GM12878 (cell line): ENCODE data around the gene KDM6A. TPM values are rescaled to one million over a fixed set of nuclear protein-coding genes. Genes with fewer than 3 reads are reported as not detected.

Source experiments
- ATAC-seq: fragments of 200-7000 bp; cut with Tn5 transposase; 3 replicates; pipeline ENCODE4 v1.9.1; 2020; ENCODE audit warnings: mild to moderate bottlenecking, moderate library complexity
- BruUV-seq: library from RNA; stranded (reverse); fragments of 400-500 nt; replicated peaks from 2 replicates; lab custom pipeline; 2021; lab: Mats Ljungman, UMichigan
- CTCF ChIA-PET: fragments of 300-600 bp; sonication (Branson Sonifier 250); formaldehyde crosslinking; extraction: SDS; loops from one replicate; lab custom pipeline; 2021; ENCODE audit warnings: inconsistent platforms; lab: Yijun Ruan, JAX
- POLR2A ChIA-PET: fragments of 350-600 bp; formaldehyde crosslinking; extraction: SDS; loops from one replicate; lab custom pipeline; 2021; ENCODE audit warnings: inconsistent platforms; lab: Charles Lee
- RAD21 ChIA-PET: fragments of 300-600 bp; sonication (Branson Sonifier 250); formaldehyde crosslinking; loops from one replicate; lab custom pipeline; 2023; ENCODE audit warnings: antibody characterized with exemption; ENCODE audit not compliant: unreplicated experiment; lab: Charles Lee
- SMC1A ChIA-PET: fragments of 300-600 bp; sonication (Branson Sonifier 250); formaldehyde crosslinking; loops from one replicate; lab custom pipeline; 2023; ENCODE audit not compliant: unreplicated experiment, uncharacterized antibody; lab: Charles Lee
- DNase-seq: peaks from one replicate; pipeline ENCODE4 v3.0.0-alpha.2; 2011; ENCODE audit warnings: low read depth, low spot score
- FAIRE-seq: peaks from 3 replicates; lab custom pipeline; 2011; peaks lifted over from hg19 to GRCh38; lab: Jason Lieb, UNC
- H2AFZ ChIP-seq: 2 replicates; pipeline ENCODE4 v1.6.0; 2011; ENCODE audit warnings: low read depth, low read length, control low read depth; ENCODE audit not compliant: control insufficient read depth
- H3K27ac ChIP-seq: 2 replicates; pipeline ENCODE4 v1.5.1; 2011; ENCODE audit warnings: control low read depth; ENCODE audit not compliant: control insufficient read depth, insufficient read depth
- H3K27me3 ChIP-seq, 2 experiments: replicated peaks in 1 of 2; 2 replicates each; pipeline versions ENCODE4 v1.6.0 to v1.6.1; 2011; ENCODE audit warnings: low read length in 1 of 2; ENCODE audit not compliant: control insufficient read depth in 2 of 2, insufficient read depth in 2 of 2
- H3K36me3 ChIP-seq, 2 experiments: 2 replicates each; pipeline ENCODE4 v1.5.1; 2011; ENCODE audit warnings: low read length in 1 of 2; ENCODE audit not compliant: control insufficient read depth in 2 of 2, insufficient read depth in 2 of 2
- H3K4me1 ChIP-seq: 2 replicates; pipeline ENCODE4 v1.6.1; 2011; ENCODE audit warnings: mild to moderate bottlenecking, low read length, moderate library complexity, mixed read lengths; ENCODE audit not compliant: control insufficient read depth, insufficient read depth
- H3K4me2 ChIP-seq: 2 replicates; pipeline ENCODE4 v1.6.0; 2011; ENCODE audit warnings: control low read depth; ENCODE audit not compliant: control insufficient read depth, insufficient read depth
- H3K4me3 ChIP-seq: fragments of 200-600 bp; sonication (generic); 2 replicates; pipeline ENCODE4 v1.5.1; 2016
- H3K79me2 ChIP-seq: 2 replicates; pipeline ENCODE4 v1.6.0; 2011; ENCODE audit warnings: low read length; ENCODE audit not compliant: control insufficient read depth, insufficient read depth
- H3K9ac ChIP-seq: 2 replicates; pipeline ENCODE4 v1.8.0; 2011; ENCODE audit warnings: low read length, control low read depth, mixed read lengths; ENCODE audit not compliant: control insufficient read depth, insufficient read depth
- H3K9me3 ChIP-seq: replicated peaks from 3 replicates; pipeline ENCODE4 v1.5.1; 2011; ENCODE audit warnings: mild to moderate bottlenecking, low read length; ENCODE audit not compliant: control insufficient read depth, insufficient read depth
- H4K20me1 ChIP-seq: 2 replicates; pipeline ENCODE4 v1.6.0; 2011; ENCODE audit not compliant: control insufficient read depth, insufficient read depth
- ESRRA ChIP-seq: IDR thresholded peaks from 2 replicates; pipeline ENCODE4 v1.6.1; 2012; ENCODE audit warnings: mild to moderate bottlenecking, low read length, improper control_type of control experiment
- PRDM15 ChIP-seq: fragments of 450-650 bp; formaldehyde crosslinking; IDR thresholded peaks from 2 replicates; pipeline ENCODE4 v1.4.0; 2020; ENCODE audit warnings: mild to moderate bottlenecking, moderate library complexity
- RELB ChIP-seq: fragments of 450-650 bp; IDR thresholded peaks from 2 replicates; pipeline ENCODE4 v1.6.1; 2017; ENCODE audit warnings: low read depth, mild to moderate bottlenecking, moderate library complexity
- WGBS: methylation state at CpG from one replicate; pipeline ENCODE4 v1.1.6; 2016; ENCODE audit warnings: low lambda C conversion rate; ENCODE audit not compliant: insufficient replicate concordance, insufficient coverage; ENCODE audit errors: missing lambda C conversion rate; 5-methylcytosine and 5-hydroxymethylcytosine counted together
- in situ Hi-C: fragments of 300-500 bp; cut with MboI; formaldehyde crosslinking; loops from 9 replicates; pipeline ENCODE4 v1.14.3; 2018; ENCODE audit warnings: mixed read lengths
- intact Hi-C: fragments of 100-400 bp; cut with micrococcal nuclease; formaldehyde crosslinking; loops from one replicate; pipeline ENCODE4 v1.14.2; 2022; ENCODE audit not compliant: unreplicated experiment
- polyA plus RNA-seq, 11 experiments: library from polyadenylated mRNA; depleted of rRNA in 4 of 11; unstranded in 6 of 11; stranded (reverse) in 5 of 11; fragments of >200 nt; fragmentation: Nextera tagmentation in 4 of 11; fragmentation: Illumina TruSeq in 1 of 11; extraction: Ambion mirVana in 4 of 11; extraction: Trizol in 1 of 11; gene quantifications; 1 replicate in 1 of 11; 2 replicates in 10 of 11; pipeline versions ENCODE4 v1.2.1 to v1.2.3, GENCODE V29; 2011 to 2016; ENCODE audit warnings: inconsistent platforms in 2 of 11, missing spikeins in 2 of 11, low read depth in 1 of 11
- total RNA-seq, 4 experiments: library from RNA; depleted of rRNA in 3 of 4; stranded (reverse); fragments of >200 nt in 3 of 4; fragmentation: Illumina TruSeq in 1 of 4; extraction: Trizol in 1 of 4; gene quantifications; 2 replicates each; pipeline versions ENCODE4 v1.2.1 to v1.2.3, GENCODE V29; 2013 to 2021

The KDM6A gene
- total and polyA plus RNA-seq, 10 of the 15 experiments (the other 5 are each of a cell fraction or from before 2014, with no cell fraction given), result 7.9 to 29.0 (median 20.4) TPM

GRCh38 chrX:45007598-45007997 is 134.6 kb downstream of the KDM6A start (continued):
- TF ChIP-seq PRDM15 (CRISPR knock-in tag) (no peak), ESRRA (no peak)

GRCh38 chrX:45009371-45010000 is 136.5 kb downstream of the KDM6A start:
- no peaks in the 10 kb centered on the region; a peak in 1 of 4 replicates for H3K36me3 ChIP-seq
- no peak for DNase-seq
- H3K4me3 ChIP-seq, result no peak overlapping the region
- ATAC-seq, result no peak
- in situ Hi-C loops (no loop called here), intact Hi-C loops (no loop called here)
- FAIRE-seq, result no peak
- H4K20me1 ChIP-seq, result no peaks in the 10 kb centered on the region
- no peak overlapping the region for H2AFZ ChIP-seq
- RAD21 ChIA-PET, result no interaction called here
- SMC1A ChIA-PET, result interaction anchor here (1.2 to 1.3 kb wide), 2 partner anchors 8 to 12 kb away, joined by 3 to 5 read pairs; no protein-coding TSS in a partner anchor
- H3K27ac ChIP-seq, result no peak overlapping the region
- H3K9ac ChIP-seq, result no peak overlapping the region
- no peaks in the 10 kb centered on the region for H3K27me3 ChIP-seq
- TF ChIP-seq RELB, result no peak
- peaks cover 4% of the 10 kb centered on the region; the same call in 2 of the 3 replicates for H3K9me3 ChIP-seq
- CTCF ChIA-PET, result interaction anchor here (1.7 kb wide), 1 partner anchor 61 kb away, joined by 4 read pairs; no protein-coding TSS in a partner anchor
- BruUV-seq, result no TSS peak
- H3K4me1 ChIP-seq, result peaks cover 12% of the 10 kb centered on the region
- H3K4me2 ChIP-seq, result no peak overlapping the region
- 99% methylated on average over 3 of the region's 3 CpGs for WGBS
- H3K79me2 ChIP-seq, result peaks cover 24% of the 10 kb centered on the region
- POLR2A ChIA-PET, result no interaction called here
